GM12875 (cell line): ENCODE data around the gene SULT1E1.

Source experiments
- H3K4me3 ChIP-seq: one replicate; pipeline ENCODE4 v1.5.1; 2011; ENCODE audit warnings: low read depth, low read length, control low read depth
- TF ChIP-seq, protein P1 (sequence below): IDR thresholded peaks from 2 replicates; pipeline ENCODE4 v1.5.1; 2011; ENCODE audit warnings: low read depth, mild to moderate bottlenecking, control low read depth, inconsistent platforms, low read length, moderate library complexity, borderline replicate concordance; ENCODE audit not compliant: insufficient read depth

The SULT1E1 gene

DNA sequence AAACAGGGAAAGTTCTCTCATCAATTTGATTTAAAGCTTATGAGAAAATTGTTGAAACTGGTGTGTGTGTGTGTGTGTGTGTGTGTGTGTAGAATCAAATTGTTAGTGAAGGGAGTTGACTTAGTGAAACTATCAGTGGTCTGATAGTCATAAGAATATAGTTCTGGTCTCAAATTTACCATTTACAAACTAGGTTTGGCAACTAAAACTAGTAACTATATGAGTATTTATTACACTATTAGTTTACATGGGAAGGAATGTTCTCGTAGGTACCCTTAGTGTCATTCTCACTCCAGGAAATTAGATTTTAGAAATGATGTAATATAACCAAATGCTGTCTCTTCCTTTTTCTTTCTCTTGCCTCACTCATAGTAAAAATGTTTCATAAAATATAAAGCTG, 11.9 kb downstream of the SULT1E1 start:
- TF ChIP-seq, protein P1, sequence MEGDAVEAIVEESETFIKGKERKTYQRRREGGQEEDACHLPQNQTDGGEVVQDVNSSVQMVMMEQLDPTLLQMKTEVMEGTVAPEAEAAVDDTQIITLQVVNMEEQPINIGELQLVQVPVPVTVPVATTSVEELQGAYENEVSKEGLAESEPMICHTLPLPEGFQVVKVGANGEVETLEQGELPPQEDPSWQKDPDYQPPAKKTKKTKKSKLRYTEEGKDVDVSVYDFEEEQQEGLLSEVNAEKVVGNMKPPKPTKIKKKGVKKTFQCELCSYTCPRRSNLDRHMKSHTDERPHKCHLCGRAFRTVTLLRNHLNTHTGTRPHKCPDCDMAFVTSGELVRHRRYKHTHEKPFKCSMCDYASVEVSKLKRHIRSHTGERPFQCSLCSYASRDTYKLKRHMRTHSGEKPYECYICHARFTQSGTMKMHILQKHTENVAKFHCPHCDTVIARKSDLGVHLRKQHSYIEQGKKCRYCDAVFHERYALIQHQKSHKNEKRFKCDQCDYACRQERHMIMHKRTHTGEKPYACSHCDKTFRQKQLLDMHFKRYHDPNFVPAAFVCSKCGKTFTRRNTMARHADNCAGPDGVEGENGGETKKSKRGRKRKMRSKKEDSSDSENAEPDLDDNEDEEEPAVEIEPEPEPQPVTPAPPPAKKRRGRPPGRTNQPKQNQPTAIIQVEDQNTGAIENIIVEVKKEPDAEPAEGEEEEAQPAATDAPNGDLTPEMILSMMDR = no peak
- no peak overlapping the region for H3K4me3 ChIP-seq

DNA sequence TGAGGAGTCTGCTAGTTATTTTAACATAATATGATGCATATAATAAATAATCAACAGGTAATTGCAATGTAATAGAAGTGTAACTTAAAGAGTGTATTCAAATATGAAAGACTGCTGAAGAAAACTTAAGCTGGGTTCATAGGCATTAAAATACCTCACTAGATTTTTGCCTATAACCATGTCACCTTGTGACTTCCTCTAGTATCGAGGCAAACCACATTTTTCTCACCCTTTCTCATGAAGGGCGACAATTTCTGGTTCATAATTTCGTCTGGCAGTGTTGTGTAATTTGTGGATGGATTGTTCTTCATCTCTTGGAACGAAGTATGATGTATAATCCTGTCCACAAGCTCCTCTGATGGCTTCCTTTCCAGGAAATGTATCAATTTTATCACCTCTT, 16.0 kb downstream of the SULT1E1 start:
- TF ChIP-seq, protein P1 = no peak
- H3K4me3 ChIP-seq = no peak overlapping the region

DNA sequence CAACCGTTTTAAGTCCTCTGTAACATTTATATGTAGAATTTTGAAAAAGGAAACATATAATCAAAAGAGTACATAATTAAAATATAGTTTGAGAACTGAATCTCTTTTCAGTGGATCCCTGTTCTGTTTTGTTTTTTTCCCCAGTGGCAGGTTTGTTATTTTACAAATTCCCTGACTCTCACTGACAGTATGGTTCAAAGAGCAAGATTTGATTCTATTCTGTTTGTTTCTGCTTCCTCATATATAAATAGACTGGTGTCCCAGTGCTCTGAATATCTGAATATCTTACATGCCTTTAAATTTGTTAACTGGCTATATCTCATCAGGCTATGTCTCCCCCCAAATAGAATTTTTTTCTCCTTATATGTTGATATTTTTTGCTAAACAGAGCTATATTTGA, 16.6 kb downstream of the SULT1E1 start:
- no peak overlapping the region for H3K4me3 ChIP-seq
- TF ChIP-seq, protein P1 = no peak

DNA sequence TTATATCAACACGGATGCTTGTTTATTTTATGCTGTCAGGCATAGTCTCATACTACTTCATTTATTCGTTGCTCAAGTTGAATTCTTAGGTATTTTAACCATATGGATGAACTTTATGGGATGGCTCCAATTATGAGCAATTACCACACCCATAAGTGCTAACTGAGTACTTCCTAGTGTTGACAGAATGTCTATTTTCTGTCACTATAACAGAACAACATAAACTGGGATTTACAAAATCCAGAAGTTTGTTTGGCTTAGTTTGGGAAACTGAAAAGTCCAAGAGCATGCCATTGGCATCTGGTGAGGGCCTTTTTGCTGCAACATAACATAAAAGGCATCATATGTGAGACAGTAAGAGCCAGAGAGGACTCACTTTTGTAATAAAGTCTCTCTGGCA, 21.0 kb downstream of the SULT1E1 start:
- TF ChIP-seq, protein P1 = no peak
- no peak overlapping the region for H3K4me3 ChIP-seq

DNA sequence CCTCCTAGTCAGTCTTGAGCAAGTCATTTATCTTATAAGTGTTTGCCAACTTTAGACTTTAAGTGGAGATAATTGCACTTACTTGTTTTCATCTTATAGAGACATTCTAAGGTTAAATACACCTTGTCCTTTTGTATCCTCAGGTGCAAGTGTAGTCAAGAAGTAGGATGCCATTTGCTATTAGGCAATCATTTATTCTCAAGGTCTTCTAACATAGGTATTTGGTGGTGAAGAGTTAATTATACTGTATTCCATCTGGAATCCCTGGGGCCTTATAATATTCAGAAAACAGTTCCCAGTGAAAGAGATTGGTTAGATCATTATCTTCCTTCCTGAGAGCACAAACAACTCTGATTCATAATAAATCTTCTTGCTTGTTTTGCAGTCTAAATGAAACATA, 23.7 kb downstream of the SULT1E1 start:
- TF ChIP-seq, protein P1 = no peak
- no peak overlapping the region for H3K4me3 ChIP-seq

DNA sequence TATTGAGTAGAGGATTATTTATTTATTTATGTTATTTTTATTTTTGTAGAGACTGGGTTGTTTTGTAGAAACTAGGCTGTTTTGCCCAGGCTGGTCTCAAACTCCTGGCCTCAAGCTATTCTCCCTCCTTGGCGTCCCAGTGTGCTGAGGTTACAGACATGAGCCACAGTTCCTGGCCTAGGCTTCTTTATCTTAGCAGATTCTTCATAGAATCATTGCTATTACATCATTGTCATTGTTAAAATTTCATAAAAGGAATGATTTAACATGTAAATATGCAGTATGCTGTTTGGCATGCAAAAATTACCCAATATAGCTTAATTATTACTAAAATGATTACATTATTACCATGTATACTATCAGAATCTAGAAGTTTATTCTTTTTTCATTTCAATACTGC, 24.2 kb downstream of the SULT1E1 start:
- TF ChIP-seq, protein P1 = no peak
- H3K4me3 ChIP-seq = no peak overlapping the region

DNA sequence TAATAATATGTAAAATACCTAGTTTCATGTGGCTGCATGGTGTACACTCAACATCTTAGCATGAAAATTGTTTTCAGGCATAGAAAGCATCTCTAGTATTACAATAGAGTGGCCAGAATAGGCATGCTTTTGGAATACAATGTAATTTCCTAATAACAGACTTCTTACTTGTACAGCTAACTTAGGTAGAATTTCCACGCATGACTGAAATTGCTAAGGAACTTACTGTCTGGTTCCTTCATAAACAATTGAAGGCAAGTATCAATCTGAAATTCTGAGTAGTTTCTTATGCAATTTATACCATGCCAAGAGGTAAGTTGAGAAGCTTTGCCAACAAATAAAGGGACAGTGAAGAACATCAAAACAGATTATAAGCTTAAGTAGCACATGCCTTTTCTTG, 26.7 kb downstream of the SULT1E1 start:
- TF ChIP-seq, protein P1 = no peak
- H3K4me3 ChIP-seq = no peak overlapping the region
